Keratinocyte (primary cell): ENCODE measurements around the gene HOXB5.

ENCODE experiments used
- CTCF ChIP-seq, 3 experiments: IDR thresholded peaks in 1 of 3; conservative IDR thresholded peaks in 1 of 3; optimal IDR thresholded peaks in 1 of 3; 2 replicates in 2 of 3; 3 replicates in 1 of 3; pipeline versions ENCODE3 to v1.5.1; 2011; ENCODE audit warnings: low read length in 3 of 3, mild to moderate bottlenecking in 3 of 3, moderate library complexity in 2 of 3, control low read depth in 1 of 3, inconsistent platforms in 1 of 3; ENCODE audit not compliant: insufficient read depth in 2 of 3; ENCODE audit errors: extremely low read depth in 1 of 3
- EZH2 ChIP-seq: IDR thresholded peaks from one replicate; pipeline ENCODE4 v1.6.1; 2012; ENCODE audit warnings: inconsistent platforms, mild to moderate bottlenecking, low read length, moderate library complexity

GRCh38 chr17:48559840-48560817 lies 33.5 kb downstream of the HOXB5 start:
- no peak for TF ChIP-seq EZH2
- no peak for TF ChIP-seq CTCF (optimal IDR thresholded peaks at IDR 0.05 in 1 of 3, IDR thresholded peaks at IDR 0.05 in 1 of 3, conservative IDR thresholded peaks at IDR 0.05 in 1 of 3; ENCODE audit: extremely low read depth in 1 of 3, insufficient read depth in 2 of 3, low read length in 3 of 3)
